ENCODE results near the gene GPS1.
A peak's percentile ranks its signal among the peaks of the same experiment; 100 is the strongest.

Gene GPS1

GRCh38 chr17:82073446-82073845 is 21.7 kb downstream of the GPS1 start:
- Histone ChIP-seq H3K9me2 (replicated peaks; ENCODE audit: control insufficient read depth, low read length) (no peaks in the 10 kb centered on the region), H3K4me2 (ENCODE audit: low read length) (no peak overlapping the region), H3F3A (ENCODE audit: control insufficient read depth, insufficient read depth) (peaks cover 14% of the 10 kb centered on the region), H3K4me1 (ENCODE audit: control insufficient read depth, low read length) (peaks cover 17% of the 10 kb centered on the region), H3K27ac (ENCODE audit: low read depth, low read length) (no peak overlapping the region), H3K4me3 (ENCODE audit: low read length) (no peak overlapping the region), H3K79me2 (ENCODE audit: control insufficient read depth, low read length) (no peaks in the 10 kb centered on the region), H4K20me1 (ENCODE audit: control insufficient read depth, insufficient read depth, low read depth, low read length) (0 out of 2 replicates have a peak, but pooled peaks cover 3% of the 10 kb centered on the region), H3K9me3 (ENCODE audit: control insufficient read depth, insufficient read depth, low read length) (no peaks in the 10 kb centered on the region), H3K27me3 (ENCODE audit: control insufficient read depth, low read length) (peaks cover 3% of the 10 kb centered on the region; the same call in 1 of the 2 replicates), H3K36me3 (ENCODE audit: control insufficient read depth, low read length) (peaks cover 9% of the 10 kb centered on the region)
- TF ChIP-seq EZH2phosphoT487 (IDR thresholded peaks at IDR 0.05; ENCODE audit: borderline replicate concordance, low read length) (no peak), CTCF (IDR thresholded peaks at IDR 0.05; ENCODE audit: low read depth, low read length, poor library complexity, severe bottlenecking) (no peak)

GRCh38 chr17:82076018-82076784 is 24.5 kb downstream of the GPS1 start:
- Histone ChIP-seq H3K36me3 (ENCODE audit: control insufficient read depth, low read length) (peaks cover 33% of the 10 kb centered on the region), H3K79me2 (ENCODE audit: control insufficient read depth, low read length) (no peaks in the 10 kb centered on the region), H3K4me3 (ENCODE audit: low read length) (no peak overlapping the region), H3K9me2 (replicated peaks; ENCODE audit: control insufficient read depth, low read length) (no peaks in the 10 kb centered on the region), H3K9me3 (ENCODE audit: control insufficient read depth, insufficient read depth, low read length) (no peaks in the 10 kb centered on the region), H3K27me3 (ENCODE audit: control insufficient read depth, low read length) (peaks cover 3% of the 10 kb centered on the region; the same call in 1 of the 2 replicates), H4K20me1 (ENCODE audit: control insufficient read depth, insufficient read depth, low read depth, low read length) (peaks cover 3% of the 10 kb centered on the region; the same call in 1 of the 2 replicates), H3K4me2 (ENCODE audit: low read length) (peak overlapping the region; percentile 8; the same call in 1 of the 2 replicates), H3K27ac (ENCODE audit: low read depth, low read length) (no peak overlapping the region), H3K4me1 (ENCODE audit: control insufficient read depth, low read length) (peaks cover 17% of the 10 kb centered on the region), H3F3A (ENCODE audit: control insufficient read depth, insufficient read depth) (peaks cover 14% of the 10 kb centered on the region)
- TF ChIP-seq EZH2phosphoT487 (IDR thresholded peaks at IDR 0.05; ENCODE audit: borderline replicate concordance, low read length): no peak

GRCh38 chr17:82076785-82077591 is 25.3 kb downstream of the GPS1 start:
- TF ChIP-seq EZH2phosphoT487 (IDR thresholded peaks at IDR 0.05; ENCODE audit: borderline replicate concordance, low read length) (no peak), CTCF (IDR thresholded peaks at IDR 0.05; ENCODE audit: low read depth, low read length, poor library complexity, severe bottlenecking) (no peak)

More at GRCh38 chr17:82076785-82077591, 25.3 kb downstream of the GPS1 start:
- Histone ChIP-seq H3K4me2 (ENCODE audit: low read length) (no peak overlapping the region), H3F3A (ENCODE audit: control insufficient read depth, insufficient read depth) (peaks cover 14% of the 10 kb centered on the region), H3K4me1 (ENCODE audit: control insufficient read depth, low read length) (peaks cover 17% of the 10 kb centered on the region), H3K36me3 (ENCODE audit: control insufficient read depth, low read length) (peaks cover 38% of the 10 kb centered on the region), H3K27ac (ENCODE audit: low read depth, low read length) (no peak overlapping the region), H4K20me1 (ENCODE audit: control insufficient read depth, insufficient read depth, low read depth, low read length) (peaks cover 3% of the 10 kb centered on the region; the same call in 1 of the 2 replicates), H3K27me3 (ENCODE audit: control insufficient read depth, low read length) (peaks cover 3% of the 10 kb centered on the region; the same call in 1 of the 2 replicates), H3K9me2 (replicated peaks; ENCODE audit: control insufficient read depth, low read length) (no peaks in the 10 kb centered on the region), H3K79me2 (ENCODE audit: control insufficient read depth, low read length) (no peaks in the 10 kb centered on the region), H3K9me3 (ENCODE audit: control insufficient read depth, insufficient read depth, low read length) (no peaks in the 10 kb centered on the region), H3K4me3 (ENCODE audit: low read length) (no peak overlapping the region)

Data from DOHH2 (cell line).